Stimulated activated CD8-positive, alpha-beta memory T cell treated with anti-CD3 and anti-CD28 coated beads, Interleukin-4, amount 100 ng/mL, for 1 hour (primary cell): ENCODE results near the gene MACROD1.

Experiments
- DNase-seq, 2 donors: peaks; one replicate each; pipeline ENCODE4 v3.0.0-alpha.2; 2020; ENCODE audit warnings: low read depth in 2 of 2, low spot score in 1 of 2

Gene MACROD1

DNA sequence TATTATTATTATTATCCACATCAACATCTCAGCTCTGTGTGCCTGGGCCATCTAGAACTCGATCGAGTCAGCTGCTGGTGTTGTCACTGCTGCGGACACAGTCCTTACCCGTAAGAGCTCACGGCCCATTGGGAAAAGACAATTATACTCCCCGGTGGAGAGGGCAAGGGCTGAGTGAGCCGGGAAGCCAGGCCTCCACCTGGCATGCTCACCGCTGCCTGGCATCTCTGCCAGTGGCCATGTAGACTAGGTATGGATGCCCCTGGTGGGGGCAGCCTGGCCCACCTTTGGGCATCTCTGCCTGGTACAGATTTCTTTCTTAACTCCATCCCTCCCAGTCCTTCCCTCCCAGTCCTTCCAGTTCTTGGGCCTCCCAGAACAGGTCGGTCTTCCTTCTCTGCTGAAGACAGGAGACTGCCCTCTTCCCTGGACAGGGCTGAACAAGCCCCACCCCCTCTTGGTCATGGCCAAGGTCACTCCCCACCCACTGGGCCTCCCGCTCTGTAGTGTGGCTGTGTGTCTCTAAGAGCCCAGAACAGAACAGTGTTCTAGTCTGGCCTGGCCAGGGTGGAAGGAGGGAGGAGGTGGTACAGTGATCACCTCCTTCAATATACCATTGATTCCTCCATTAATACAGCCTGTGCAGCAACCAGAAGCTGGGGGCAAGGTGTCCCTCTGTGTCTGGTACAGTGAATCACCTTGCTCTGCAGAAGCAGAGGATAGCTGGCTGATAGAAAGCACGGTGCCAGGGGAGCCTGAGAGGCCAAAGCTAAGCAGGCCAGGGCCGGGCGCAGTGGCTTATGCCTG, 72.5 kb downstream of the MACROD1 start:
- DNase-seq: no peak

DNA sequence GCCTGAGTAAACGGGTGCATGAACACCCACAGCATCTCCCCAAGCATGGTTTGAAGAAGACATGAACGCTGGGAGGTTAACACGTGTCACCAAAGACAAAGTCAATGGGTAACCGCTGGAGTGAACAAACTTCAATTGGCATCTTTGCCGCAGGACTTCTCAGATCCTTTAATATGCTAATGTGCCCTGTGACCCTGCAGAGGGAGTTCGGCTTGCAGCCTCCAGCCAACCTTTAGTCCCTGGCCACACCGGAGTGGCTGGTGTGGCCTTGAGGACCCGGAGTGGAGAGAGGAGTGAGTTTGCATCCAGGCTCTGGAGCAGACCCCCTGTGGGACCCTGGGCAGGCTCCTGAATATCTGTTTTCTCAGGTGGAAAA, 73.2 kb downstream of the MACROD1 start:
- DNase-seq: no peak

DNA sequence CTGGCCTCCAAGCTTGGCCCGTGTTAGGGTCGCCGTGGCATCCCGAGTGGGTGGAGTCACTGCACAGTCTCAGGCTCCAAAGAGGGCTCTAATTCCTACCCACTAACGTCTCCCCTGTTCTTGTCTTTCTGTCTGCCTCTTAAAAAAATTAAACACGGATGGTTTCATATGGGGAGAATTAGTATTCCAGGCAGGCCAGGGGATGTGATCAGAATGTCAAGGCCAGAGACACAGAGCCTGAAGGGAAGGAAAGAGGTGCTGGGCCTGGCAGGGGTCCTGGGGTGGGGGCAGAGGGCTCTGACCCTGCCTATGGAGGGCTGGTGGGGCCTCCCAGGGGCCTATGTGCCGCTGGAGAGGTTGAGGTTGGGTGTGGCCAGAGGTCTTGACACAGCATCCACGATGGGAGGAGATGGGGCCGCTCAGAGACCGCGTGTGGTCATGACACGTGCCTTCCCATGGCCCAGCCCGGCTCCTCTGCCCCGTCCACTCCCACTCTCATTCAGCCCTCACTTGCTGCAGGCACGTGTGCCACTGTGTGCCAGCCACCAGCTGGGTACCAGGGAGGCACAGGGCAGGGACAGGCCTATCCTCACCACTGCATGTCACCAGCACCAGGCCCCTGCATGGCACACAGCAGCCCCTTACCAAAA, 73.7 kb downstream of the MACROD1 start:
- DNase-seq: no peak

DNA sequence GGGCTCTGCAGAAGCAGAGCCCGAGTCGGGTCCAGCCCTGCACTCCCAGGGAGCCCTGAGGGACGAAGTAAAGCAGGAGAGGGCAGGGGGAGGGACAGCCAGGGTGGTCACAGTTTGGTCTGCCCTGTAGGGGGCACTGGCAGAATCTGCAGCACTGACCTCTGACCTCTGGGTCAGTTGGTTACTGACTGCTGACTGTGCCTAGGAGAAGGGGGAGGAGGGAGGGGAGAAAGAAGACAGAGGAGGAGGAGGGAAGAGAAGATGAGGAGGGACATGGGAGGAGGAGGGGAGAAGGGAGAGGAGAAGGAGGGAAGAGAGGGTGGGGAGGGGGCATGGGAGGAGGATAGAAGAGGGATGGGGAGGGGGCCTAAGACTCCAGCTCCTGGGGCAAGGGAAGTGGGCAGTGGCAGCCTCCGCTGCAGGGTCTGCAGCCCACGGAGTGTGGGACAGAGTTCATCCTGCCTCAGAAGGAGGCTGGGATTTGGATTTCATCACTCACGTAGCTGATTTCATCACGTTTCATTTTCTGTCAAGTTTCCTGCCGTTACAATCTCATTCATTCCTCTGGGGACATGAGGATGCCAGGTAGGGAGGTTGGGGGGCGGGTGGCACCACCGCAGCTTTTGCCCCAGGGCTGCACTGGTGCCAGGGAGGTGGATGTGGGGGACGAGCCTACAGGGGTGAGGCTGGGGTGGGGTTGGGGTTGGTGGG, 75.0 kb downstream of the MACROD1 start:
- DNase-seq: no peak

DNA sequence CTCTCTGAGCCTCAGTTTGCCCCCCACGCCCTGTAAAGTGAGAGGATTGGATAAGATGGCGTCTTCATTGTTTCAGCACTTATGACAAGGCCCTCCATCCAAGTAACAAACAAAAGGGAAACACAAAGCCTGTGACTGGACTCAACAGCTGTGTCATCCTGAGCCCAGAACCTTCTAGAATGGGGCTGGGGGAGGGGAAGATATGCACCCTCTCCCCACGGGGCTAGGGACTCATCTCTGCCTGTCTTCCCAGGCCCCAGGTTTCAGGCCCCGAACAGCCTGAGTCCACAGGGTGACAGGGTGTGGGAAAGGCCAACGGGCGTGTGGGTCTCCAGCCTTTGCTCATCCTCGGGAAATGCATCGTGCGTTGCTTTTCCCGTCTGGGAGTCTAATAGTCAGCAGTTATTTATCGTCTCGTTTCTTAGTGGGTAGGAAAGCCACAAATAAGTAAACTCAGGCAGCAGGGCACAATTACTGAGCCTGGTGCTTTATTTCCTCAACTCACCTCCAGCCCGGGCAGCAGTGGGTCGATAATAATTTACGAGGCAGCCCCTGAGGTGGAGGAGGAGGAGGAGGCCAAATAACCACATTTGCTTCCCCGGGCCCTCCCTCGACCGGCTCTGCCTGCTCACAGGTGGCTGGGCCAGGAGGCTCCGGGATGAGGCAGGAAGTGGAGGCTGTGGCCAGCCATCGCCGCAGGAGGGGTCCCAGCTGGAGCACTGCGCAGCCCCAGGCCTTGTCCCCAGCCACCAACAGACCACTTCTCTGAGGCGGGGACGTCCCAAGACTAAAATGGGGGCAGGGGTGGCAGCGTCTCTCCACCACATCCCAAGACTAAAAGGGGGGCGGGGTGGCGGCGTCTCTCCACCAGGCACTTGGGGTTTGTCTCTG, 75.8 kb downstream of the MACROD1 start:
- DNase-seq: no peak

DNA sequence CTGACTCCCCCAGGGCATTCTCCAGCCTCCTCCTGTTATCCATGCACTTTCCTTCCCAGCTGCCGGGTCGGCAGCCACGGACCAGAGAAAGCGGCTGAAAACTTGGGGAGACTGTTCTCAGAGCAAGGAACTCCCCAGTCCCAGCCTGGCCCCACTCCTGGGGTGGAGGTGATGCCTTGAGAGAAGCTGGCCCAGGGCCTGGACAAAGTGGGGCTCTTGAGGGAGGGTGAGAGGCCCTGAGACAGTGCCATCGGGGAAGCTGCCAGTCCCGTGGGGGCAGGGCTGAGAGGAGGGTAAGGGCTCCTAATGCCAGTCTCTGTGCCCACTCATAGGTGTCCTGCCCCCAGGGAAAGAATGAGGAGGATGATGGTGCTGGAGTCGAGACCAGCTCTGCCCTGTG, 76.4 kb downstream of the MACROD1 start:
- no peak for DNase-seq

DNA sequence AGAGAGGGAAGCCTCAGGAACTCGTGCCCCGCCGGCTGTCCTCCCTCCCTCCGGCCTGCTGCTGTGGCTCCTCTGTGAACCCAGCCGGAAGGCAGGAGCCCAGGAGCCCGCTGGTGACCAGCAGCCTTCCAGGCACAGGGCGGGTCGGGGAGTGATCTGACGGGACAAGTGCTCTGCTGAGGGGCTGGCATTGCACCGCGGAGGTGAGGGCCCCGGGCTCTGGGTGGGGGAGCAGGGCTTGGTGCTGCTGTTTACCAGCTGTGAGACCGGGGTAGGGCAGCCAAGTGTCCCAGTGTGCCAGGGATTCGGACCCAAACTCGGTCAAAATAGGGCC, 76.9 kb downstream of the MACROD1 start:
- DNase-seq: no peak

DNA sequence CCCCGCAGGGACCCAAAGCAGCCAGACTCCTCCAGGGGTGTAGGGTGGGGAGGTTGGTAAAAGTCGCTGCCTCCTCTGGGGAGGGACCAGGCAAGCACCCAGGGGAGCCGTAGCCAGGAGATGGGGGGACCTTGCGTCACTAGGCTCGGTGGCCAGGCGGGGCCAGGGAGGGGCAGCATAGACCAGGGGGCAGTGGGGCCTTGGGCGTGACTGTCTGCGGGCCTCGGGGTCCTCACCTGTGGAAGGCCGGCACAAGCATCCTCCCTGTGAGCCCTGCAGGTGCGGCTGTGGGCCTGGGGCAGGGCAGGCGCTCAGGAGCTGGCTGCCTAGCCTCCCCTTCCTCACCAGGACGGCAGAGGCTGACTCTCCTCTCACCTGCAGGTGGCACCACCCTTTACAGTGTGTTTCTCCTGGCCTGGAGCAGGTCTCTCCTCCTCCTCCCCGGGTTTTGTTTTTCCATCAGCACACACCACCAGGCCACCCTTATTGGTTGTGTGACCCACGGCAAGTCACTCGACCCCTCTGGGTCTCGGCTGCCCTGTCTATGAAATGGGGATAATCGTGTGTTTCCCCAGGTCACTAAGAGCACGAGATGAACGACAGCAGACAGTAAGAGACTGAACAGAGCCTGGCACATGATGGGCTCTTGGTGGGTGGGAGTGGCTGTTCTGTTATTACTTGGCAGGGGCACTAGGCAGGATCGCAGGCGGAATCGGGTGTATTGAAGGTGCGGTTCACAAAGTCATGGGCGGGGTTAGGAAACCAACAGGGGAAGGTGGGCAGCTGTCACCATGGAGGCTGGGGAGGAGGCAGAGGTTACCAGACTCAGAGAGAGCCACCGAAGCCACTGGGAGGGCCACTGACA, 77.5 kb downstream of the MACROD1 start:
- no peak for DNase-seq

DNA sequence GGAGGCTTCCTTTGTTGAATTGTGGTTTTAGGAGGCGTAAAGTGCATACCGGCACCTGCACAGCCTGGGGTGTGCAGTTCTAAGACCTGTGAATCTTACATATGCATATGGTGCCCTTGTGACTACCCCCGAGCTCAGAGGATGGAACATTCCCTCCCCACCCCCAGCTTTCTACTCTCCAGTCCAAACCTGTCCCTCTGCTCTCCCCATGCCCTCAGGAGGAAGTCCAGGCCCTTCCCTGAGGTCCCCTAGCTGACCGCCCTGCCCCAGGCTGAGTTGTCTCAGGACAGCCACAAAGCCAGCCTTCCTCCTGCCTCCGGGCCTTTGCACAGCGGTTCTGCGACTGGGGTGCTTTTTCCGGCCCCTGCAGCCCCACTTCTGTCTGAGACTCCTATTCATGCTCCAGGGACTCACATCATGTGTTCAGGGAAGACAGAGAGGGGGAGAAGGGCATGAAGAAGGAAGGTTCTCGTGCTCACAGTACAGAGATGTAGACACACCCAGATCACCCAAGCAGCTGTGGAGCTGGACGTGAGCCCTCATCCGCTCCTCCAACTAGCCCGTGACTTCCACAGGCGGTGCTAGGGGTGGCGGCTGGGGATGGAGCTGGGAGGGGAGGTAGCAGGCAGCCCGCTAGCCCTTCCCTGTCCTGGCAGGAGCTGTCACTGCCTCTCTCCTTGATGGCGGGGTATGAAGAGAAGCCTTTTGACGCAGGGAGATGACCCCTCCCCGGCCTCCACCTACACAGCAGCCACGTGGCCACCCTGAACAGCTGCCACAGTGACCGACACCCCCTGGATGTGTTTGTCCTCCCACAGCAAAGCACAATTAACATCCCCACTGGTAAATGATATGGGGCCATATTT, 79.4 kb downstream of the MACROD1 start:
- no peak for DNase-seq

DNA sequence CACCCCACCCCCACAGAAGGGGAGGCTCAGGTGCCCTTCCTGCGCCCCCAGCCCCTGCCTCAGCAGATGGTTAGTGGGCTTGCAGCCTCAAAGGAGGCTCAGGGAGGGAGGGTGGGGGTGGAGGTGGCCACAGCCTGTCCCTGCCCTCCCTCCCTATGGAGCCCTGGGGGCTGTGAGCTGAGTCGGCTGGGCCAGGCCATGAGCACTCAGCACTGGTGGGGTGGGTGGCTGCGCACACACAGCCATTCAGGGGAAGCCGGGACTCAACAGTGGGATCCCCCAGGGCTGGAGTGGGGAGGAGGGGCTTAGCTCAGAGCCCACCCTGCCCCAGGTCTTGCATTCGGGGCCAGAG, 80.0 kb downstream of the MACROD1 start:
- DNase-seq: no peak

DNA sequence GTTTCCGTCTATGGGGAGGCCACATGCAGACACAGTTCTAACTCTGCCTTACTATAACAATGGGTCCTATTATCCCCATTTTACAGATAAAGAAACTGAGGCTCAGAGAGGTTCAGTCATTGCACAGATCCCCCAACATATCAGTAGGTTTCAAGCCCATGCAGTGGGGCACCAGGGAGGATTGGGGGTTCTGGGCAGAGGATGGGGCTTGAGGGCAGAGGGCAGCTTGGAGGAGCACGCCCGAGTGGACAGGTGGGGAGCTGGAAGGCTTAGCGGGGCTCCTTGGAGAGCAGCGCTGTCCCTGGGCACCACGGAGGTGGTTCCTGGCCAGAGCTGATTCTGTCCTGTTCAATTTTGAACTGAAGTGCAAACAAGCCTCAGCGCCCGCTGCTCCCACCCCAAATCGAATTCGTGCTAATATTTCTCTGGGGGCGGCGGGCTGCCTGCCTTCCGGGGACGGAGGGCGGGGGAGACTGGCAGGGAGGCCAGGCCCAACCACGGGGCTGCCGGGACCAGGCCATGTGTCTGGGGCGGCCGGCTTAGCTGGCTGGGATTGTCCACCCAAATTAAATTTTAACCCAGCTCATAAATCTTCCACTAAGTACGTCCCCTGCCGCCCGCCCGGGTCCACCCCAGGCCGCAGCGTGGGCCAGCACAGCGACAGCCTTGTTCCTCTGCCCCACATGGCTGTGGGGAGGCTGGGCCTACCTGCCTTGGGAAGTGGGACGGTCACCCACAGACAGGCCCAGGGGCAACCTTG, 80.8 kb downstream of the MACROD1 start:
- DNase-seq: no peak

DNA sequence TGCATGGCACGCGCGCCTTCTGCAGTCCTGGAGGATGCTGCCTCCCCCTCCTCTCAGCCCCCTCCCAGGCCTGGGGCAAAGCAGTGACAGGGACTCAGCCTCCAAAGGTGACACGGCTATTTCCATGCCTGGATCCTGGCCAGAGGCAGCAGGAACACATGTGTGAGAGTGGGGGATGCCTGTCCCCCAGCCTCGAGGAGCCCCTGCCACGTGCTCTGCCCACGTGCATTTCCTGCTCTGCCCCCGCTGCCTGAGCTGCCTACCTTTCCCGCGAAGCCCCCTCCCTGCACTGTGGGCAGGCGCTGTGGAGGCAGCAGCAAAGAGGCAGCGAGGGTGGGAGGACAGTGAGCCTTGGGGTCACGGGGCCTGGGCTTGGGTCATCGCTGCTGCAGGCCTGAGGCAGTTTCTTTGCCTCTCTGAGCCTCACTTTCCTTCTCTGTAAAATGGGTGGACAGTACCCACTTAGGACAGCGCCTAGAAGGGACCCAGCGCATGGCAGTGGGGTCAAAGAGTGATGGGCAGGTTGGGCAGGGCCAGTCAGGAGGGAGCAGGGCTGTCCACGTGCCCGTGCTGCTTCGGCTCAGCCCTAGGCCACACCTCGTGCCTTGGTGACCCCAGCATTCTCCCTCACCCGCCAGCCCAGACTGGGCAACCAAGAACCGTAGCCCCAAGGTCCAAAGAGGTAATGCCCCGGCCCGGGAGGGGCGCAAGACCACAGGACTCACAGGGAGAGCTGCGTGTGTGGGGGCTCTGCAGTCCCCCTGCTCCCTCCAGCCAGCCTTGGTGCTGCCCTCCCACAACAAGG, 81.6 kb downstream of the MACROD1 start:
- DNase-seq: no peak

DNA sequence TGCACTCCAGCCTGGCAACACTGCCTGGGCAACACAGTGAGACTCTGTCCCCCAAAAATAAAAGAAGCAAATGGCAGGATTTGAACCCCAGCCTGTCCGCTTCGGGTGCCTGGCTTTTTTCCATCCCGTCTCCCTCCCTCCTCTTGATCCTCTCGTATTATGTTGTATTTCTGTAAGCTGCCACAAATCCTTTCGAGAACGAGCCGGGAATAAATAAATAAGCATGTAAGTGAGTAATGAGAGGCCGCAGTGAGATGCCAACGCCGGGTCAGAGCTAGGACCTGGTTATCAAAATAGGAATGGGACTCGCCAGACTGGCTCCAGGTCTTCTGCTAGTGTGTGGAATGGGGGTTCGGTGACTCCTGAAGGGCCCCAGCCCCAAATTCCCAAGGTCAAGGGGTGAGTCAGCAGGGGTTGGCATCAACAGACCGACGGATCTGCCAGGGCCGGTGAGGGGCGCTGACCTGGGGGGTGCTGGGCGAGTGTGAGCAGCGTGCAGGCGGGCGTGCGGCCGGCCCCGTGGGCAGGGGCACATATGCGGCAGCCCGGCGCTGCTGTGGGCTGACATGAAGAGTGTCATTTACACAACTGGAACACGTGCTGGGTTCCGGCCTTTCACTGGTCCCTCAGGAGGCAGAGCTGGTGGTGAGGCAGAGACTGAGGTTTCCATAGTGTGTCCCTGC, 82.4 kb downstream of the MACROD1 start:
- no peak for DNase-seq

DNA sequence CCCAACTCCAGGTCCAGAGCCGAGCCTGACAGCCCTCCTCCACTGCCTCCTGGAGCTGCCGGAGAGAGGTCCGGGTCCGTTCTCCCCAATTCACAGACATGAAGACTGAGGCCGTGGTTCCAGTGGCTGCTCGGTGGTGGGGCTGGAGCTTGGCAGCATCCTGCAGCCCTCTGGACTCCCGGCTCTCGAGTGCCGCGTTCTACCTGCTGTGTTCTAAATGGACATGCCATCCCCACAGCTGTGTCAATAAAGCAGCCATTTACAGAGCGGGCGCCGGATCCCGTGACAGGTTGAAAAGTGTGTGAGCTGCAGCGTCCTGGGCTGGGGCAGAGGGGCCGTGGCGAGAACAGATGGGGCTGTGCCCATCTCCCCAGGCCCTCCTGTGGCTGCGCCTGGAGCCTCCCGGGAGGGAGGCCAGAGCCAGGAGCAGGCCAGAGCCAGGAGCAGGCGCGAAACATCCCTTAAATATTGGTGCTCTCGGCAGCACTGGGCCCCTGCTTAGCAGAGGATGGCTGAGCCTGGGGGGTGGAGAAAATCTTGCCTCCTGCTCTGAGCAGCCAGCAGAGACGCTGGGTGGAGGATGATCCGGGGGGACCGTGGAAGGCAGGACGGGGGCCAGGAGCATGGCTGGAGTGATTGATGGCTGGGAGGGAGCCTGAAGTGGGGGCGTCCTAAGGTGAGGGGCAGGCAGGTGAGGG, 84.0 kb downstream of the MACROD1 start:
- DNase-seq: no peak

DNA sequence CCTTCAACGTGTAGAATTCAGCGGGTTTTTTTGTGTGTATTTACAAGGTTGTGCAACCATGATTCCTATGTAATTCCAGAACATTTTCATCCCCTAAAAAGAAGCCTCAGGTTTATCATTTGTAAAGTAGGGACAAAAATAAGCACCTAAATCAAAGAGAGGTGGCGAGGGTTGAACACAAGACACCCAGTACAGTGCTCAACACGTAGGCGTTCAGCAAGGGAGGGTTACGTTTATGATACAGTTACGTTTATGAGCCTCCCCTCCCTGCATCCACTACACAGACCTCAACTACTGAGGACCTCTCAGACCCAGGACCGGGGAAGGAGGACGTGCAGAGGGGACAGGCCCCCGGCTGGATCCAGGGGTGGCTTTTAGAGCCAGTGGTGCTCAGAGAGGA, 85.5 kb downstream of the MACROD1 start:
- no peak for DNase-seq

DNA sequence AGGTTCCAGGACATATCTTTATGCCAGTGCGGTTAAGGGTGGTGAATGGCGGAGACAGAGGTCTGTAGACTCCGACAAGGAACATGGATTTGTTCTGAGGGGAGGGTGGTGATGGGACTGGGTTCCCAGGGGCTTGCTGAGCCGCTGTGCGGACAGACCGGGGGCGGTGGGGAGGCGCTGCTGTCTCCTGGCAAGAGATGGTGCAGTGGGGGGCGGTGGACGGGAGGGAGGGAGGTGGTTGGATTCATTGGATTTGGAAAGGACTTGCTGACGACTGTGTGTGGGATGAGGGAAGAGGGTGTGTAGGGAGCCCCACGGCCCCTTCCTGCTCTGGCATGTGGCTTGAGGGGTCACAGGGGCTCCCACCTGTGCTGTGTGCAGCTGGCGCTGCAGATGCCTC, 87.0 kb downstream of the MACROD1 start:
- no peak for DNase-seq

DNA sequence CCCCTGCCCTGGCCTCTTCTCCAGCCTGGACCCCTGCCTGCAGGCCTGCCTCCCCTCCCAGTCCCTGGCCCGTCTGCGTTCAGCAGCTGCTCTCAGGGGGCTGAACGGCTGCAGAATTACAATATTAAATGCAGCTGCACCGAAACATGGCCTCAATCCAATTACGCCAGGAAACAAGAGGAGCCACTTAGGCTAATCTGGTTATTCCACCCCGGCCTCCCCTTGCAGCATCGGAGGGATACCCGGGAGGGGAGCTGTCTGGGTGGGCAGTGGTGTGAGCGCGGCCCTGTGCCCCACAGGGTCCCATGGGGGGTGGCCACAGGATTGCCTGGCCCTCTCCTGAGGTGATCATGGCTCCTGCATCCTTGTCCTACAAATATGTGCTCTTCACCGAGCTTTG, 87.6 kb downstream of the MACROD1 start:
- no peak for DNase-seq
